Measurements from ENCODE around the gene SIDT2.

Gene SIDT2

GRCh38 chr11:117219995-117220394, 41.5 kb downstream of the SIDT2 start:
- Histone ChIP-seq H3K4me3 (ENCODE audit: low read length) (no peak overlapping the region), H3K4me1 (ENCODE audit: insufficient read depth, low read length) (peaks cover under 1% of the 10 kb centered on the region), H3K36me3 (ENCODE audit: insufficient read depth, low read length) (peaks cover 56% of the 10 kb centered on the region), H3K27me3 (ENCODE audit: insufficient read depth, low read length) (no peaks in the 10 kb centered on the region), H3K9me3 (ENCODE audit: low read length) (no peaks in the 10 kb centered on the region), H2AFZ (ENCODE audit: low read depth, low read length) (no peak overlapping the region)

- Histone ChIP-seq H3K4me1 (ENCODE audit: insufficient read depth, low read length) (no peaks in the 10 kb centered on the region), H3K9me3 (ENCODE audit: low read length) (no peaks in the 10 kb centered on the region), H3K36me3 (ENCODE audit: insufficient read depth, low read length) (peaks cover 59% of the 10 kb centered on the region), H3K27me3 (ENCODE audit: insufficient read depth, low read length) (no peaks in the 10 kb centered on the region), H3K4me3 (ENCODE audit: low read length) (no peak overlapping the region), H2AFZ (ENCODE audit: low read depth, low read length) (no peak overlapping the region)
Observed at GRCh38 chr11:117220568-117220967, 42.0 kb downstream of the SIDT2 start.

GRCh38 chr11:117220999-117221774, 42.6 kb downstream of the SIDT2 start:
- Histone ChIP-seq H3K27me3 (ENCODE audit: insufficient read depth, low read length) (no peaks in the 10 kb centered on the region), H2AFZ (ENCODE audit: low read depth, low read length) (no peak overlapping the region), H3K9me3 (ENCODE audit: low read length) (no peaks in the 10 kb centered on the region), H3K36me3 (ENCODE audit: insufficient read depth, low read length) (peaks cover 62% of the 10 kb centered on the region), H3K4me3 (ENCODE audit: low read length) (no peak overlapping the region), H3K4me1 (ENCODE audit: insufficient read depth, low read length) (no peaks in the 10 kb centered on the region)

GRCh38 chr11:117221775-117222517, 43.4 kb downstream of the SIDT2 start:
- no peaks in the 10 kb centered on the region for H3K9me3 ChIP-seq (ENCODE audit: low read length)
- no peak overlapping the region for H2AFZ ChIP-seq (ENCODE audit: low read depth, low read length)
- no peaks in the 10 kb centered on the region for H3K27me3 ChIP-seq (ENCODE audit: insufficient read depth, low read length)
- H3K36me3 ChIP-seq (ENCODE audit: insufficient read depth, low read length) = peaks cover 64% of the 10 kb centered on the region
- H3K4me3 ChIP-seq (ENCODE audit: low read length) = no peak overlapping the region
- H3K4me1 ChIP-seq (ENCODE audit: insufficient read depth, low read length) = no peaks in the 10 kb centered on the region

- no peaks in the 10 kb centered on the region for H3K9me3 ChIP-seq (ENCODE audit: low read length)
- H3K36me3 ChIP-seq (ENCODE audit: insufficient read depth, low read length) = peaks cover 63% of the 10 kb centered on the region
- no peak overlapping the region for H3K4me3 ChIP-seq (ENCODE audit: low read length)
- no peak overlapping the region for H2AFZ ChIP-seq (ENCODE audit: low read depth, low read length)
- no peaks in the 10 kb centered on the region for H3K27me3 ChIP-seq (ENCODE audit: insufficient read depth, low read length)
- H3K4me1 ChIP-seq (ENCODE audit: insufficient read depth, low read length) = no peaks in the 10 kb centered on the region
Observed at GRCh38 chr11:117222991-117223740, 44.6 kb downstream of the SIDT2 start.

- peaks cover 56% of the 10 kb centered on the region for H3K36me3 ChIP-seq (ENCODE audit: insufficient read depth, low read length)
- no peaks in the 10 kb centered on the region for H3K4me1 ChIP-seq (ENCODE audit: insufficient read depth, low read length)
- no peaks in the 10 kb centered on the region for H3K9me3 ChIP-seq (ENCODE audit: low read length)
- no peaks in the 10 kb centered on the region for H3K27me3 ChIP-seq (ENCODE audit: insufficient read depth, low read length)
- no peak overlapping the region for H2AFZ ChIP-seq (ENCODE audit: low read depth, low read length)
- H3K4me3 ChIP-seq (ENCODE audit: low read length) = no peak overlapping the region
Observed at GRCh38 chr11:117223741-117224689, 45.5 kb downstream of the SIDT2 start.

GRCh38 chr11:117225553-117226170, 47.1 kb downstream of the SIDT2 start:
- H2AFZ ChIP-seq (ENCODE audit: low read depth, low read length) = no peak overlapping the region
- no peaks in the 10 kb centered on the region for H3K27me3 ChIP-seq (ENCODE audit: insufficient read depth, low read length)
- H3K4me3 ChIP-seq (ENCODE audit: low read length) = no peak overlapping the region
- H3K9me3 ChIP-seq (ENCODE audit: low read length) = no peaks in the 10 kb centered on the region
- peaks cover 2% of the 10 kb centered on the region for H3K4me1 ChIP-seq (ENCODE audit: insufficient read depth, low read length)
- peaks cover 46% of the 10 kb centered on the region for H3K36me3 ChIP-seq (ENCODE audit: insufficient read depth, low read length)

- H3K4me3 ChIP-seq (ENCODE audit: low read length) = no peak overlapping the region
- H3K27me3 ChIP-seq (ENCODE audit: insufficient read depth, low read length) = no peaks in the 10 kb centered on the region
- peaks cover 13% of the 10 kb centered on the region for H3K4me1 ChIP-seq (ENCODE audit: insufficient read depth, low read length)
- no peaks in the 10 kb centered on the region for H3K9me3 ChIP-seq (ENCODE audit: low read length)
- H3K36me3 ChIP-seq (ENCODE audit: insufficient read depth, low read length) = peaks cover 39% of the 10 kb centered on the region
- no peak overlapping the region for H2AFZ ChIP-seq (ENCODE audit: low read depth, low read length)
Observed at GRCh38 chr11:117226388-117227385, 48.1 kb downstream of the SIDT2 start.

- Histone ChIP-seq H3K9me3 (ENCODE audit: low read length) (no peaks in the 10 kb centered on the region), H3K4me1 (ENCODE audit: insufficient read depth, low read length) (peaks cover 15% of the 10 kb centered on the region), H2AFZ (ENCODE audit: low read depth, low read length) (no peak overlapping the region), H3K27me3 (ENCODE audit: insufficient read depth, low read length) (no peaks in the 10 kb centered on the region), H3K36me3 (ENCODE audit: insufficient read depth, low read length) (peaks cover 32% of the 10 kb centered on the region), H3K4me3 (ENCODE audit: low read length) (no peak overlapping the region)
Observed at GRCh38 chr11:117228091-117228490, 49.5 kb downstream of the SIDT2 start.

GRCh38 chr11:117229411-117229810, 50.9 kb downstream of the SIDT2 start:
- H3K36me3 ChIP-seq (ENCODE audit: insufficient read depth, low read length) = peaks cover 23% of the 10 kb centered on the region
- no peaks in the 10 kb centered on the region for H3K9me3 ChIP-seq (ENCODE audit: low read length)
- no peak overlapping the region for H3K4me3 ChIP-seq (ENCODE audit: low read length)
- no peak overlapping the region for H2AFZ ChIP-seq (ENCODE audit: low read depth, low read length)
- H3K4me1 ChIP-seq (ENCODE audit: insufficient read depth, low read length) = peaks cover 27% of the 10 kb centered on the region
- H3K27me3 ChIP-seq (ENCODE audit: insufficient read depth, low read length) = no peaks in the 10 kb centered on the region

- H3K4me3 ChIP-seq (ENCODE audit: low read length) = no peak overlapping the region
- H2AFZ ChIP-seq (ENCODE audit: low read depth, low read length) = no peak overlapping the region
- peaks cover 22% of the 10 kb centered on the region for H3K36me3 ChIP-seq (ENCODE audit: insufficient read depth, low read length)
- H3K27me3 ChIP-seq (ENCODE audit: insufficient read depth, low read length) = no peaks in the 10 kb centered on the region
- H3K4me1 ChIP-seq (ENCODE audit: insufficient read depth, low read length) = peaks cover 27% of the 10 kb centered on the region
- H3K9me3 ChIP-seq (ENCODE audit: low read length) = no peaks in the 10 kb centered on the region
Observed at GRCh38 chr11:117229931-117230285, 51.4 kb downstream of the SIDT2 start.

Measured in neuron (in vitro differentiated cells).